Heart right ventricle (tissue), 16 donors: Measurements from ENCODE around the gene TTLL7. TPM values are rescaled to one million over a fixed set of nuclear protein-coding genes. Genes with fewer than 3 reads are reported as not detected.

Experiments
- ATAC-seq, 8 donors: fragments of 200-7000 bp; cut with Tn5 transposase; one replicate each; pipeline ENCODE4 v1.9.1; 2020; ENCODE audit warnings: mild to moderate bottlenecking in 8 of 8, moderate library complexity in 8 of 8, moderate number of reproducible peaks in 1 of 8
- DNase-seq, 2 donors: peaks; one replicate each; pipeline ENCODE4 v3.0.0-alpha.2; 2020
- H3K27ac ChIP-seq, 10 donors: fragments of 200-600 bp; sonication (generic) in 2 of 10; one replicate each; pipeline versions ENCODE4 v1.5.0 to v1.8.0; 2020 to 2022; ENCODE audit warnings: mild to moderate bottlenecking in 3 of 10
- H3K27me3 ChIP-seq, 7 donors: fragments of 200-600 bp; one replicate each; pipeline ENCODE4 v1.8.0; 2021 to 2022; ENCODE audit warnings: mild to moderate bottlenecking in 2 of 7
- H3K36me3 ChIP-seq, 9 donors: fragments of 200-600 bp; sonication (generic) in 1 of 9; one replicate each; pipeline versions ENCODE4 v1.5.0 to v1.8.0; 2020 to 2022; ENCODE audit warnings: mild to moderate bottlenecking in 2 of 9
- H3K4me1 ChIP-seq, 9 donors: fragments of 200-600 bp; sonication (generic) in 1 of 9; one replicate each; pipeline versions ENCODE4 v1.5.0 to v1.8.0; 2020 to 2022; ENCODE audit warnings: mild to moderate bottlenecking in 4 of 9
- H3K4me3 ChIP-seq, 10 donors: fragments of 200-600 bp; sonication (generic) in 2 of 10; one replicate each; pipeline versions ENCODE4 v1.5.0 to v1.8.0; 2020 to 2022; ENCODE audit warnings: mild to moderate bottlenecking in 7 of 10, moderate library complexity in 2 of 10
- H3K9me3 ChIP-seq, 11 donors: fragments of 200-600 bp in 10 of 11; sonication (generic) in 2 of 11; one replicate each; pipeline versions ENCODE4 v1.5.0 to v1.8.0; 2013 to 2022; ENCODE audit warnings: mild to moderate bottlenecking in 2 of 11, control low read depth in 1 of 11, moderate library complexity in 1 of 11
- WGBS, 2 donors: extraction: QIAGEN DNeasy Blood & Tissue Kit; methylation state at CpG; one replicate each; pipeline ENCODE4 v1.1.7; 2013; ENCODE audit warnings: inconsistent platforms in 1 of 2; 5-methylcytosine and 5-hydroxymethylcytosine counted together
- intact Hi-C, 10 donors: fragments of 100-400 bp; cut with DNase I; formaldehyde crosslinking; loops; one replicate each; pipeline versions ENCODE4 v1.11.1 to v1.14.2; 2022
- polyA plus RNA-seq, 2 donors: library from polyadenylated mRNA; stranded (reverse); fragments of 200-250 nt; gene quantifications; one replicate each; pipeline ENCODE4 v1.2.3, GENCODE V29; 2013
- total RNA-seq, 10 donors: library from RNA; stranded (reverse); fragmentation: NEBNext Ultra II Directional in 3 of 10; extraction: Animal tissue kit (Norgen Biotek cat#: 25700) in 3 of 10; gene quantifications; one replicate each; pipeline versions ENCODE4 v1.2.1 to v1.2.4, GENCODE V29; 2021 to 2023
- TF ChIP-seq, protein P1 (sequence below), 9 donors: fragments of 200-600 bp; sonication (generic) in 2 of 9; IDR thresholded peaks; one replicate each; pipeline versions ENCODE4 v1.5.0 to v1.8.0; 2021 to 2022; ENCODE audit warnings: antibody characterized with exemption in 9 of 9, mild to moderate bottlenecking in 5 of 9, moderate library complexity in 1 of 9
- donor health status: Arrhythmogenic right ventricular cardiomyopathy.
- donor health status: ischemic (EF 13 %, LVEDD 7.1; RV severe dilation, severe dysfunction).
- donor health status: healthy with polysubstance abuse.
- donor health status: DM: no; HTN: yes; CAD: no.
- donor health status: DM: no; HTN: no; CAD: no.
- donor health status: ischemic (EF 25% LVEDD 6.9; RV normal size, moderate dysfunction).
- donor health status: ischemic (EF 25% LVEDD 5.7; RV mildly dilated, moderate dysfunction).
- donor health status: healthy.
- donor health status: DM: yes; HTN: yes; CAD: no.
- donor health status: Ischemic cardiomyopathy.
- donor health status: ischemic (EF 35%, LVEDD 5.7; RV mildly dilated, moderate dysfunction).
- donor health status: nonischemic (EF 11% LVEDD 7.7; RV severe dilation, severe dysfunction).
- donor health status: DM: yes; HTN: yes; CAD: no.
- donor health status: PGD.
- donor health status: ischemic (EF 29% LVEDD 5.4; RV normal size, mild dysfunction).
- donor health status: nonischemic (EF 23%, LVEDD 6.1; RV moderate dilation, normal function).

The TTLL7 gene
- total and polyA plus RNA-seq, 12 donors, result 1.0 to 12.1 (median 3.7) TPM

- no peak overlapping the region for H3K4me3 ChIP-seq
- ATAC-seq (no peak), DNase-seq (no peak)
- H3K9me3 ChIP-seq, result no peaks in the 10 kb centered on the region
- H3K4me1 ChIP-seq, result no peaks in the 10 kb centered on the region
- H3K27me3 ChIP-seq, result no peaks in the 10 kb centered on the region
- TF ChIP-seq, protein P1, sequence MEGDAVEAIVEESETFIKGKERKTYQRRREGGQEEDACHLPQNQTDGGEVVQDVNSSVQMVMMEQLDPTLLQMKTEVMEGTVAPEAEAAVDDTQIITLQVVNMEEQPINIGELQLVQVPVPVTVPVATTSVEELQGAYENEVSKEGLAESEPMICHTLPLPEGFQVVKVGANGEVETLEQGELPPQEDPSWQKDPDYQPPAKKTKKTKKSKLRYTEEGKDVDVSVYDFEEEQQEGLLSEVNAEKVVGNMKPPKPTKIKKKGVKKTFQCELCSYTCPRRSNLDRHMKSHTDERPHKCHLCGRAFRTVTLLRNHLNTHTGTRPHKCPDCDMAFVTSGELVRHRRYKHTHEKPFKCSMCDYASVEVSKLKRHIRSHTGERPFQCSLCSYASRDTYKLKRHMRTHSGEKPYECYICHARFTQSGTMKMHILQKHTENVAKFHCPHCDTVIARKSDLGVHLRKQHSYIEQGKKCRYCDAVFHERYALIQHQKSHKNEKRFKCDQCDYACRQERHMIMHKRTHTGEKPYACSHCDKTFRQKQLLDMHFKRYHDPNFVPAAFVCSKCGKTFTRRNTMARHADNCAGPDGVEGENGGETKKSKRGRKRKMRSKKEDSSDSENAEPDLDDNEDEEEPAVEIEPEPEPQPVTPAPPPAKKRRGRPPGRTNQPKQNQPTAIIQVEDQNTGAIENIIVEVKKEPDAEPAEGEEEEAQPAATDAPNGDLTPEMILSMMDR (IDR thresholded peaks at IDR 0.05), result no peak
- WGBS, 2 donors, result 87% methylated on average over 2 of the region's 2 CpGs
- H3K27ac ChIP-seq, result no peak overlapping the region
- intact Hi-C loops, result loop anchor here in 2 of 10 donors (10.0 kb wide), 2 partner anchors 831 to 851 kb away; no protein-coding TSS in a partner anchor
- peaks cover 0 to 24% (median 0%) of the 10 kb centered on the region in 9 donors for H3K36me3 ChIP-seq
Observed at GRCh38 chr1:83923553-83923952, 75.4 kb downstream of the TTLL7 start.

DNA sequence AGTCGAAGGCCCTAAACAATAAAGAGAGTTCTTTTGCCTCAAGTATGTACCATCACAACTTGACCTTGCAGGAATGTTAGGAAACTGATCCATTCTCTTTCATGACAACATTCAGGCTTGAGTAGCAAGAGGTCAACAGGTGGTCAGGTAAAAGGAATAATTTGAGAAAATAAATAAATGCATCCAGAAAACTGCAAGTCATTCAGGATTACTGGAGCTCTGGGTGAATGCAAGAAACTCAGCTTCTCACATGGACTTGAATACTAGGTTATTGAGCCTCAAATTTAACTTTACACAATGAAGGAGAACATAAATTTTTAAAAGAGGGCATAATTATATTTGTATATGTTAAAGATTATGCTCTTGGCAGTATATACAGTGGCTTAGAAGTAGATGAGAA is 76.5 kb downstream of the TTLL7 start:
- no peaks in the 10 kb centered on the region for H3K27me3 ChIP-seq

GRCh38 chr1:83920320-83920719 is 78.6 kb downstream of the TTLL7 start:
- TF ChIP-seq, protein P1 (IDR thresholded peaks at IDR 0.05), result no peak
- Histone ChIP-seq H3K27me3 (no peaks in the 10 kb centered on the region), H3K4me1 (no peaks in the 10 kb centered on the region), H3K36me3 (peaks cover 0 to 24% (median 3%) of the 10 kb centered on the region in 9 donors), H3K9me3 (no peaks in the 10 kb centered on the region), H3K4me3 (no peak overlapping the region), H3K27ac (no peak overlapping the region)
- intact Hi-C loops, result loop anchor here in 2 of 10 donors (10.0 kb wide), 2 partner anchors 834 to 854 kb away; no protein-coding TSS in a partner anchor
- 79 to 89% methylated on average over 1 of the region's 1 CpG for WGBS, 2 donors
- ATAC-seq (no peak), DNase-seq (no peak)

More for the DNA sequence above, 76.5 kb downstream of the TTLL7 start:
- intact Hi-C loops, result loop anchor here in 2 of 10 donors (10.0 kb wide), 2 partner anchors 832 to 852 kb away; no protein-coding TSS in a partner anchor
- peaks cover 0 to 24% (median 0%) of the 10 kb centered on the region in 9 donors for H3K36me3 ChIP-seq
- WGBS, 2 donors, result 73 to 90% methylated on average over 1 of the region's 1 CpG
- no peaks in the 10 kb centered on the region for H3K4me1 ChIP-seq
- no peak overlapping the region for H3K4me3 ChIP-seq
- ATAC-seq (no peak), DNase-seq (no peak)
- no peaks in the 10 kb centered on the region for H3K9me3 ChIP-seq
- TF ChIP-seq, protein P1 (IDR thresholded peaks at IDR 0.05), result no peak
- no peak overlapping the region for H3K27ac ChIP-seq

- intact Hi-C loops, result loop anchor here in 2 of 10 donors (10.0 kb wide), 2 partner anchors 835 to 855 kb away; no protein-coding TSS in a partner anchor
- DNase-seq, result no peak
Observed at GRCh38 chr1:83919872-83920271, 79.1 kb downstream of the TTLL7 start.

More at GRCh38 chr1:83919872-83920271, 79.1 kb downstream of the TTLL7 start:
- Histone ChIP-seq H3K9me3 (peaks cover 0 to 4% (median 0%) of the 10 kb centered on the region in 11 donors), H3K27ac (no peak overlapping the region), H3K4me3 (no peak overlapping the region), H3K36me3 (peaks cover 0 to 24% (median 3%) of the 10 kb centered on the region in 9 donors), H3K27me3 (no peaks in the 10 kb centered on the region), H3K4me1 (no peaks in the 10 kb centered on the region)
- WGBS, 2 donors, result 92 to 94% methylated on average over 1 of the region's 1 CpG
- TF ChIP-seq, protein P1 (IDR thresholded peaks at IDR 0.05), result no peak
- ATAC-seq, result no peak
